Right lobe of liver (tissue), 6 donors: ENCODE results near the gene DIO3. TPM values are rescaled to one million over a fixed set of nuclear protein-coding genes. Genes with fewer than 3 reads are reported as not detected.

ENCODE experiments used
- ATAC-seq, 4 donors: fragments of 200-7000 bp; cut with Tn5 transposase; one replicate each; pipeline ENCODE4 v1.9.1; 2020; ENCODE audit warnings: mild to moderate bottlenecking in 4 of 4, moderate library complexity in 4 of 4
- DNase-seq, 3 donors: peaks; one replicate each; pipeline ENCODE4 v3.0.0-alpha.2; 2020
- H3K27ac ChIP-seq, 3 donors: fragments of 200-600 bp; one replicate each; pipeline ENCODE4 v1.8.0; 2022
- H3K27me3 ChIP-seq, 2 donors: fragments of 200-600 bp; one replicate each; pipeline ENCODE4 v1.8.0; 2022
- H3K36me3 ChIP-seq, 4 donors: fragments of 200-600 bp; sonication (generic) in 1 of 4; one replicate each; pipeline versions ENCODE4 v1.5.1 to v1.8.0; 2017 to 2022; ENCODE audit warnings: control low read depth in 1 of 4
- H3K4me1 ChIP-seq, 4 donors: fragments of 200-600 bp; sonication (generic) in 1 of 4; one replicate each; pipeline versions ENCODE4 v1.5.1 to v1.8.0; 2017 to 2022; ENCODE audit warnings: control low read depth in 1 of 4
- H3K4me3 ChIP-seq, 3 donors: fragments of 200-600 bp; one replicate each; pipeline ENCODE4 v1.8.0; 2022
- H3K9me3 ChIP-seq, 4 donors: fragments of 200-600 bp; sonication (generic) in 1 of 4; one replicate each; pipeline versions ENCODE4 v1.5.1 to v1.8.0; 2017 to 2022; ENCODE audit warnings: control low read depth in 1 of 4
- CTCF ChIP-seq, 4 donors: fragments of 200-600 bp in 3 of 4; fragments of 450-650 bp in 1 of 4; IDR thresholded peaks; one replicate each; pipeline versions ENCODE4 v1.5.1 to v1.8.0; 2016 to 2022; ENCODE audit warnings: antibody characterized with exemption in 4 of 4, mild to moderate bottlenecking in 2 of 4
- POLR2A ChIP-seq: fragments of 450-650 bp; IDR thresholded peaks from one replicate; pipeline ENCODE4 v1.6.1; 2017; ENCODE audit warnings: antibody characterized with exemption, mild to moderate bottlenecking
- WGBS: methylation state at CpG from one replicate; pipeline ENCODE4 v1.1.6; 2018; ENCODE audit warnings: low coverage, low lambda C conversion rate; ENCODE audit not compliant: insufficient coverage; ENCODE audit errors: missing lambda C conversion rate; 5-methylcytosine and 5-hydroxymethylcytosine counted together
- intact Hi-C, 2 donors: fragments of 100-400 bp; cut with DNase I; formaldehyde crosslinking; loops; one replicate each; pipeline versions ENCODE4 v1.11.2 to v1.14.1; 2022
- total RNA-seq, 6 experiments: library from RNA; depleted of rRNA in 2 of 6; stranded (reverse); fragments of >200 nt in 2 of 6; fragmentation: NEBNext Ultra II Directional in 3 of 6; extraction: Animal tissue kit (Norgen Biotek cat#: 25700) in 3 of 6; gene quantifications; one replicate each; pipeline versions ENCODE4 v1.1.0 to v1.2.4, GENCODE V29; 2016 to 2023
- donor health status: DM: no; HTN: yes; CAD: no.
- donor health status: DM: no; HTN: no; CAD: no.
- donor health status: DM: no; HTN: no; CAD: no.
- donor health status: DM: no; HTN: yes; CAD: no.
- donor health status: DM: no; HTN: yes; CAD: no.

The DIO3 gene
- total RNA-seq, 6 experiments from 2014 or later = 0.39 to 6.4 TPM; not detected in 4

DNA sequence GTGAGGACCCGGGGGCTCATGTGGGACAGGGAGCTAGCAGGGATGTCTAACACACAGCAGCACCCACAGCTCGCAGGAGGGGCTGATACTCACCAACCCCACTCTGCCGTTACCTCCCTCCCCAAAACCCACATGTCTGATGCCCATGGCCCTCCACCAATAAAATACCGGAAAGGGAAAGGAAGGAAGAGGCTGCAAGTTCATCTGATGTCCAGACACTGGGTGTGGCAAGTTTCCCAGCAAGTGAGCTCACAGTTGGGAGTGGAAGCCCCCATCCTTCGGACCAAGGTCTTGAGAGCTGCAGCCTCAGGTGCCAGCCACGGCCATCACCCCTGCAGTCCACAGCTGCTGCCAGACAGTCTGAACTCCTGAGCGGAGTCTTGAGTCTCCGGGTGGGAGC lies 39.3 kb upstream of the DIO3 start:
- no peak for TF ChIP-seq POLR2A
- TF ChIP-seq CTCF (IDR thresholded peaks at IDR 0.05) = no peak
- Histone ChIP-seq H3K27me3 (no peaks in the 10 kb centered on the region), H3K4me3 (no peak overlapping the region), H3K27ac (no peak overlapping the region), H3K36me3 (no peaks in the 10 kb centered on the region), H3K4me1 (no peaks in the 10 kb centered on the region), H3K9me3 (no peaks in the 10 kb centered on the region)
- no peak for ATAC-seq
- WGBS = no CpG with 5 or more reads among the region's 8 CpGs
- intact Hi-C loops = no loop called here
- no peak for DNase-seq

DNA sequence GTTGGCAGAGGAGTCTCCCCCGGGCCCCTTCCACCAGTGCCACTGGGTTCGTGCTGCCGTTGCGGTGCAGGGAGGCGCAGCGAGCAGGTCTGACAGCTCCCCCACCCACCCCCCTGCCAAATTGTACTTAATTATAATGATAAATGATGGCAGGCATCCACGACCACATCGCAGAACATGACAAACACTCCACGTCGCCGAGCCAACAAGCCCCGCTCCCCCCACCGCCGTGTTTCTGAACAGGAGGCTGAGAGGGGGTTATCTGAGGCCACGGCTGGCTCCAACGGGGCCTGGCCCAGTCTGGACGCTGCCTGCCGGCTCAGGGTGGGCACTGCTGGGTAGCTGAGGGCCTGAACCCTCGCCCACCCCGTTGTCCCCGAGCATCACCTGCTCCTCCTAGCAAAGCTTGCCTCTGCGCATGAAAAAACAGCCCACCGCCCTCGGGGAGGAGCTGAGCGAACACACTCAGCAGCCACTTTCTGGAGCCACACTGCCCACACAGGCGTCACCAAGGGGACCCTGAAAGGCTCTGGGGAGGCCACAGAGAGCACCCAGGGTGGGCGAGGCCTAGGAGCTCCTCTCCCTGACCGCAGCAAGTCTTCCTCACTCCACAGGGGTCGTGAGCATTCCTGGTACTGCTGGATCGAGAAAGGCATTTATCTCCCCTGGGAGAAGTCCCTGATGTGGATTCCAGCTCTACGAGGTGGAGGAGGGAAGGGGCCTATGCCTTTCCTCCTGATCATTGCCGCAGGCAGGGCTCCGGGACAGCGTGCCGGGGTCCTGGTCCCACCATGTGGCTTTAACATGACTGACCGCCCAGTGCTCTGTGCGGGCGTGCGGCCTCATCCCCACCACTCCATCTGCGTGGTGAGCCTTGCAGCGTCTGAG lies 35.4 kb upstream of the DIO3 start:
- Histone ChIP-seq H3K27ac (no peak overlapping the region), H3K9me3 (no peaks in the 10 kb centered on the region), H3K36me3 (no peaks in the 10 kb centered on the region), H3K4me3 (no peak overlapping the region), H3K4me1 (no peaks in the 10 kb centered on the region), H3K27me3 (no peaks in the 10 kb centered on the region)
- TF ChIP-seq CTCF (IDR thresholded peaks at IDR 0.05) = no peak
- no peak for TF ChIP-seq POLR2A
- no peak for ATAC-seq
- no peak for DNase-seq
- 40% methylated on average over 1 of the region's 41 CpGs for WGBS
- intact Hi-C loops = no loop called here

GRCh38 chr14:101527987-101528386 lies 33.3 kb upstream of the DIO3 start:
- TF ChIP-seq CTCF (IDR thresholded peaks at IDR 0.05) (no peak), POLR2A (no peak)
- Histone ChIP-seq H3K27me3 (no peaks in the 10 kb centered on the region), H3K4me1 (no peaks in the 10 kb centered on the region), H3K4me3 (no peak overlapping the region), H3K27ac (no peak overlapping the region), H3K9me3 (no peaks in the 10 kb centered on the region), H3K36me3 (no peaks in the 10 kb centered on the region)
- WGBS = no CpG with 5 or more reads among the region's 11 CpGs
- intact Hi-C loops = no loop called here
- DNase-seq = no peak
- no peak for ATAC-seq

GRCh38 chr14:101529079-101529478 lies 32.2 kb upstream of the DIO3 start:
- WGBS = 50% methylated on average over 5 of the region's 13 CpGs
- intact Hi-C loops = no loop called here

More at GRCh38 chr14:101529079-101529478, 32.2 kb upstream of the DIO3 start:
- H3K4me3 ChIP-seq = no peak overlapping the region
- TF ChIP-seq POLR2A (no peak), CTCF (IDR thresholded peaks at IDR 0.05) (no peak)
- H3K4me1 ChIP-seq = no peaks in the 10 kb centered on the region
- no peak for ATAC-seq
- no peaks in the 10 kb centered on the region for H3K27me3 ChIP-seq
- no peaks in the 10 kb centered on the region for H3K36me3 ChIP-seq
- DNase-seq = no peak
- no peaks in the 10 kb centered on the region for H3K9me3 ChIP-seq
- H3K27ac ChIP-seq = no peak overlapping the region
